Subcutaneous abdominal adipose tissue (tissue), 5 donors: ENCODE data around the gene MRPS11.

Experiments used
- H3K27ac ChIP-seq: one replicate; pipeline ENCODE4 v1.7.0; 2013; ENCODE audit warnings: low read depth, mild to moderate bottlenecking, inconsistent platforms, low read length, moderate library complexity
- H3K27me3 ChIP-seq, 5 donors: one replicate each; pipeline ENCODE4 v1.7.0; 2013; ENCODE audit warnings: low read length in 5 of 5, inconsistent platforms in 1 of 5; ENCODE audit not compliant: control insufficient read depth in 5 of 5, insufficient read depth in 4 of 5
- H3K36me3 ChIP-seq, 5 donors: one replicate each; pipeline ENCODE4 v1.7.0; 2013; ENCODE audit warnings: low read length in 5 of 5; ENCODE audit not compliant: control insufficient read depth in 5 of 5, insufficient read depth in 5 of 5
- H3K4me1 ChIP-seq, 5 donors: one replicate each; pipeline ENCODE4 v1.7.0; 2013; ENCODE audit warnings: low read length in 5 of 5, mild to moderate bottlenecking in 3 of 5, moderate library complexity in 1 of 5; ENCODE audit not compliant: control insufficient read depth in 5 of 5, insufficient read depth in 5 of 5
- H3K4me3 ChIP-seq, 5 donors: one replicate each; pipeline ENCODE4 v1.7.0; 2013; ENCODE audit warnings: low read length in 5 of 5, low read depth in 1 of 5
- H3K9ac ChIP-seq, 5 donors: one replicate each; pipeline ENCODE4 v1.7.0; 2013; ENCODE audit warnings: low read length in 5 of 5, mild to moderate bottlenecking in 4 of 5, moderate library complexity in 3 of 5
- H3K9me3 ChIP-seq, 5 donors: one replicate each; pipeline ENCODE4 v1.7.0; 2013; ENCODE audit warnings: low read length in 5 of 5; ENCODE audit not compliant: control insufficient read depth in 5 of 5
- donor health status: healthy.
- donor health status: healthy.
- donor health status: healthy.
- donor health status: healthy.
- donor health status: healthy.

Gene MRPS11

DNA sequence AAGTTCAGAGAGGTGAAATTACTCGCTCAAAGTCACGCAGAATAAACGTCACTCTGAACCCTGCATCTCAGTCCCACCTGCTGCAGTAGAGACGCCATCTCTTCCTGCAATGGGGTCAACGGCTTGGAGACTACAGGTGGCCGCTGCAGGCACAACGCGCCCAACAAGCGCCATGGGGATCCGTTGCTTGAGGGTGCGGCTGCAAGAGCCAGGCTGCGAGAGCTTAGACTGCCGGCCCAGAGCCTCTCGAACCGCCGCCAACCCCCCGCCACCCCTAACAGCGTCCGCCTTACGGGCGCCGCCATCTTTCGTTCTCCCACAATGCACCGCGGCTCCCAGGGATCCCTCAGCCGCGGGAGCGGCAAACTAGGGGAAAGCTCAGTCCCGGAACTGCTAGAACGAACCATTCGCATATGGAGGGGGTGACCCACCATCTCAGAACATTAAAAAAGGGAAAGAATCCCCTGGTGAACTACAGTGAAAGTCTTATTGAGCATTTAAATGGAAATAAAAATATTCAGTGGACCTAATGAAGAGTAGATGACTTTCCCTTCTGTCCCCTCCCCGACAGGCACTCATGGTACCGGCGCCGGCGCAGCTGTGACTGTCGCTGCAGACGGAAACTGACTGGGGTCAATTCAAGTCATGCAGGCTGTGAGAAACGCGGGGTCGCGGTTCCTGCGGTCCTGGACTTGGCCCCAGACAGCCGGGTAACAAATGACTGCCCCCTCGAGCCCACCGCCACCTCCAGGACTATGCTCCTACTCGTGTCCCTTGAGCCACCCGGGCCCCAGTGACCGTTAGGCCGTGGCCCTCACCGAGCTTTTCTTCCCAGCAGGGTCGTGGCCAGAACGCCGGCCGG lies at the start of gene MRPS11, which contains the start of gene MRPL46:
Gene MRPS11 (plus strand): TSS at position 636 of the 862 bp plus-strand sequence. CDS start 10 bp downstream, at position 646.
Gene MRPL46 (minus strand): TSS at position 316 of the 862 bp plus-strand sequence. CDS start 11 bp downstream, at position 305.
- Histone ChIP-seq H3K27me3 (no peaks in the 10 kb centered on the region), H3K9me3 (no peaks in the 10 kb centered on the region), H3K4me3 (peak within 1 kb of the TSS; percentile 74 to 99 (median 97)), H3K36me3 (peaks cover 14 to 34% (median 29%) of the 10 kb centered on the region in 5 donors), H3K4me1 (peaks cover 0 to 29% (median 27%) of the 10 kb centered on the region in 5 donors), H3K9ac (peak within 1 kb of the TSS; percentile 83 to 95 (median 89)), H3K27ac (peak within 1 kb of the TSS; percentile 99)

DNA sequence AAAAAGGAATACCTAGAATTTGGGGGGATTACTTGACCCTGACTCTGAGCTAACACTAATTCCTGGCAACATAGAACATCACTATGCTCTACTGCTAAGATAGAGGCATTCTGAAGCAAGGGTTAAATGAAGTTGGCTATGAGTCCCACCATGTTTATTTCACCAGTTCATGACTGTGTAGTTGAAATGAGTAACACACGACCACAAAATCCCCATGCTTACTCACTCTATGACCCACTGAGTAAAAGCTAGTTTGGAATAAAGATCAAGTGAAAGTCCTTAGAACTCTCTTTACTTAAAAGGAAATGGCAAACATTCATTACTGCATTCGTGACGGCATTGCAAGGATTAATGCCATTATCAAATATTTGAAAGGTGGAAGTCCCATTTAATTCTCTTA lies 47.7 kb upstream of the MRPS11 start:
- no peak overlapping the region for H3K4me3 ChIP-seq
- no peaks in the 10 kb centered on the region for H3K36me3 ChIP-seq
- no peaks in the 10 kb centered on the region for H3K9me3 ChIP-seq
- H3K27me3 ChIP-seq: peaks cover 0 to 2% (median 0%) of the 10 kb centered on the region in 5 donors
- H3K27ac ChIP-seq: no peak overlapping the region
- no peak overlapping the region for H3K9ac ChIP-seq
- no peaks in the 10 kb centered on the region for H3K4me1 ChIP-seq

DNA sequence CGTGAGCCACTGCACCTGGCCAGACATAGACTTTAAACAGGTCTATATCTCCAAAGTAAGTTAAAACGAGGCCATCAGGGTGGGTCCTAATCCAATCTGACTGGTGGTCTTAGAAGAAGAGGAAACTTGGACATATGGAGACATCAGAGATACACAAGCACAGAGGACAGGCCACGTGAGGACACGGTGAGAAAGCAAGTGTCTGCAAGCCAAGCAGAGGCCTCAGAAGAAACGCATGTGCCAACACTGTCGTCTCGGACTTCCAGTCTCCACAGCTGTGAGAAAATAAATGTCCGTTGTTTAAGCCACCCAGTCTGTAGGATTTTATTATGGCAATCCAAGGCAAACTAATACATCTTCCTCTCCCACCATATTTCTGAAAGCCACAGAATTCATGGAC lies 44.2 kb upstream of the MRPS11 start:
- H3K4me3 ChIP-seq: no peak overlapping the region
- H3K9ac ChIP-seq: no peak overlapping the region
- H3K27me3 ChIP-seq: peaks cover 0 to 5% (median 1%) of the 10 kb centered on the region in 5 donors
- no peak overlapping the region for H3K27ac ChIP-seq
- no peaks in the 10 kb centered on the region for H3K4me1 ChIP-seq
- H3K9me3 ChIP-seq: no peaks in the 10 kb centered on the region
- H3K36me3 ChIP-seq: no peaks in the 10 kb centered on the region

DNA sequence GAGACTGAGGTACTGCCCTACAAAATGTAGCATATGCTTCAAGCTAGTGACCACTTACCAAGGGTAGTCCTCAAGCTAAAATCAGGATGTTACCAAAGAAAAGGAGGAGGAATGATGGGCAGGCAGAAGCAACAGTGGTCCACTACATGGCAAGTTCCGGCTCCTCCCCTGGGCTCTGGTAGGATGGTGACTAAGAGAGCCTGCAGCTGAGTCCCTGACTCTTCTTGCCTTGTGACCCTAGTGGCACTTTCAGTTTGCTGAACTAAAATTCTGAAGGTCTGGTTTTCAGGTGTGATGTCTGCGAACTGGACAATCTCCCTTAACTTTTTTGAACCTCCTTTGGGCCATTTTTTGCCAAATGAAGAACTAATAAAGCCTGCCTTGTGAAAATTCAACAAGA lies 41.2 kb upstream of the MRPS11 start:
- Histone ChIP-seq H3K9me3 (no peaks in the 10 kb centered on the region), H3K27me3 (peaks cover 0 to 9% (median 5%) of the 10 kb centered on the region in 5 donors), H3K9ac (no peak overlapping the region), H3K27ac (no peak overlapping the region), H3K36me3 (no peaks in the 10 kb centered on the region), H3K4me3 (no peak overlapping the region), H3K4me1 (no peaks in the 10 kb centered on the region)

DNA sequence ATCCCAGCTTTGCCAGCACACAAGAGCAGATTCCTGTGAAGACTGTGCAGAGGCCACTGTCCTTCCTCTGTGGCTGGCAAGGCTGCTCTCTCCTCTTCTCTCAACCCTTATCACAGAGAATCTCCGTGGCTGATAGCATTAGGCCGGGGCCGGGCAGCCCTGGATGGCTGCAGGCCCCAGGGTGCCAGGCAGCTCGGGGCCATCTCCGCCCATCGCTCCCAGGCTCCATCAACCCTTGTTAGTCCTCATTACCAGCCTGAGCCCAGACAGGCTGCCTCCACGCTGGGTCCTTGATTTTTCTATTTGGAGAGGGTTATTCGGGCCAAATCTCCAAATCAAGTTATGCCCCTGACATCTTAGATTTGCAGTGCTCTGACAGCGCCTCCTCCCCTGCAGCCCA lies 39.5 kb upstream of the MRPS11 start:
- H3K27me3 ChIP-seq: peaks cover 0 to 9% (median 5%) of the 10 kb centered on the region in 5 donors
- no peak overlapping the region for H3K4me3 ChIP-seq
- no peak overlapping the region for H3K27ac ChIP-seq
- H3K4me1 ChIP-seq: no peaks in the 10 kb centered on the region
- no peaks in the 10 kb centered on the region for H3K36me3 ChIP-seq
- no peak overlapping the region for H3K9ac ChIP-seq
- no peaks in the 10 kb centered on the region for H3K9me3 ChIP-seq

DNA sequence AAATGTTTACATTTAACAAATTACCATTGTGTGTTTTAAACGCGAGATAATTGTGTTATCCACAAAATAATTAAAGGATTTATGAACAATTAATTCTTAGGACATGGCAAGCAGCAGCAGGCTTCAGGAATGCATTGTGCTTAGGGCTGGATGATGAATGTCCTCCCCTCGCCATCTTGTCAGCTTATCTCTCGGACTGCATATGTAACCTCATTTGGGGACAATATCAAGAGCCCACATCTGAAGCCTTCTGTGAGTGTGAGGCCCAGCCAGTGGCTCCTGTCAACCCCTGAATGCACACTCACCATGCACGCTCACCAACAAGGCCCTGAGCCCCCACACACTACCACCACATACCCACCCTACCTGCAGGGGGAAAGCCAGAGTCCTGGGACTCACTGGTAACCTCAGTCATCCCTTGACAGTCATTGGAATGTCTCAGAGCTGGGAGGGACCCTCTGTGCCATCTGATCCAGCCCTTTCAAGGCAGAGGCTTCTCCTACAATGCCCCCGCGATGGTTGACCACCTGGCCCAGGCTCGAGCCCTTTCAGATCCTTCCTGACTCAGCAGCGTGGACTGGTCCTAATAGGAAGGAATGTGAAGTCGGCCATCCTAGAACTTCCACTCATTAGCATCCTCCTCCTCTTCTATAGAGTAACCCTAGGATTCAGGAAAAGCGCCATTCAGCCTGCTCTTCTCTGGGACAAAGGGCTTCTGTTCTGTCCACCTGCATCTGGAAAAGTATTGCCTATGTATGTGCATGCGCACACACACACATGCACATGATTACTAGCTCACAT lies 38.5 kb upstream of the MRPS11 start:
- Histone ChIP-seq H3K4me1 (no peaks in the 10 kb centered on the region), H3K4me3 (no peak overlapping the region), H3K9me3 (no peaks in the 10 kb centered on the region), H3K36me3 (no peaks in the 10 kb centered on the region), H3K27ac (no peak overlapping the region), H3K27me3 (peaks cover 0 to 9% (median 5%) of the 10 kb centered on the region in 5 donors), H3K9ac (no peak overlapping the region)

DNA sequence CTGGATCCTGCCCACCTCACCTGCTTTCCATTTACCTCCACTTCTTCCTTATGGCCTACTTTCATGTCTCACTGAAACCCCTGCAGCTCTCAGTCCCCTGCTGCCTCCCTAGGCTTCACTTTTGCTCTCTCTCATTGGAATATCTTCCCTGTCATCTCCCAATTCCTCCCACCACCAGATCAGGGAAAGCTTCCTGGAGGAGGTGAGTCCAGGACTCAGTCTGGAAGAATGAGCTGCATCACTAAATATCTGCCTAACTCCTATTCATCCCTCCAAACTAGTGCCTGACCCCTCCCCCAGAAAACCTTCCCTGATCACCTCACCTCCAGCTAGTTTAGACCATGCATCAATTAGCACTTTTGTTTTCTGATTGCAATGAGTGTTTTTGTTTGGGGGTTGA lies 37.5 kb upstream of the MRPS11 start:
- no peaks in the 10 kb centered on the region for H3K36me3 ChIP-seq

DNA sequence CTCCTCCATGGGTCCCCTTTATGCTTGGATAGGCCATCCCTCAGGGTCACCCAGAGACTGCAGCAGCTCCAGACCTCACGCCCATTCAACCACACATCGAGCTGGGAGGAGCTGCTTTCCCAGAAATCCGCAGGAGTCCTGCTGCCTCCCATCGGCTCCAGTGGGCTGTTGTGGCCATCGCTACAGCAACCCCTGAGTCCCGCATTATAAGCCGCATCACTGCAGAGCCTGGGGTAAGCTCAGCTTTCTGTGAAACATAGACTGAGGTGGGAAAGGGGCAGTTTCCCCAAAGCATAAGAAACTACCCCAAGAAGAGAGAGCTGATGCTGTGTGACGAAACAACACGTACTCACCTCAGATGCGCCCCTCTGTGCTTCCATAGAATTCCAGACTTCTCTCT lies 36.1 kb upstream of the MRPS11 start:
- H3K27ac ChIP-seq: no peak overlapping the region
- no peak overlapping the region for H3K9ac ChIP-seq
- no peaks in the 10 kb centered on the region for H3K4me1 ChIP-seq
- H3K4me3 ChIP-seq: no peak overlapping the region
- H3K27me3 ChIP-seq: peaks cover 0 to 14% (median 5%) of the 10 kb centered on the region in 5 donors
- H3K36me3 ChIP-seq: no peaks in the 10 kb centered on the region
- H3K9me3 ChIP-seq: no peaks in the 10 kb centered on the region

More for the DNA sequence above, 37.5 kb upstream of the MRPS11 start:
- Histone ChIP-seq H3K9me3 (no peaks in the 10 kb centered on the region), H3K4me3 (no peak overlapping the region), H3K4me1 (no peaks in the 10 kb centered on the region), H3K27ac (no peak overlapping the region), H3K27me3 (peaks cover 0 to 9% (median 5%) of the 10 kb centered on the region in 5 donors), H3K9ac (no peak overlapping the region)

DNA sequence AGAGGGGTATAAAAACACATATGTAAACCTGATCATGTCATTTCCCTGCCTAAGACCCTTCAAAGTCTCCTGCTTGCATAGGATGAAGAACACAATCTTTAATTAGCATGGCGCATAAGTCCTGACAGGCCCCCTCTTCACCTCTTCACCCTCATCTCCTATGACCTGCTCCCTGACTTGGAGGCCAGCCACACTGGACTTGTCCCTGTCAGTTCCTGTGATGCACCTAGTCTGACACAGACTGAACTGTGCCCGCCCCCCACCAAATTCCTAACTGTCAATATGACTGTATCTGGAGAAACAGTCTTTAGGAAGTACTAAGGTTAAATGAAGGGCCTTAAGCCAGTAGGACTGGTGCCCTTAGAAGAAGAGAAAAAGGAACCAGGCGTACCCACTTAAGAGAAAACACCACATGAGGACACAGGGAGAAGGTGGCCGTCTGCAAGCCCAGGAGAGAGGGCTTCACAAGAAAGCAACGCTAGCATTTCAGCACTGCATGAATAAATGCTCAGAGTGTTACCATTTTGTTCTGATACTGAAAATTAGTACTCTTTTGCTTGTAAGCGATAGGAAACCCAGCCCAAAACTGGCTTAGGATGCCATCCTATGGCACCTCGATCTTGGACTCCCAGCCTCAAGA lies 34.3 kb upstream of the MRPS11 start:
- Histone ChIP-seq H3K27me3 (peaks cover 0 to 16% (median 3%) of the 10 kb centered on the region in 5 donors), H3K27ac (no peak overlapping the region), H3K4me1 (no peaks in the 10 kb centered on the region), H3K9ac (no peak overlapping the region), H3K4me3 (no peak overlapping the region), H3K36me3 (no peaks in the 10 kb centered on the region), H3K9me3 (no peaks in the 10 kb centered on the region)
